Activated CD8-positive, alpha-beta memory T cell treated with anti-CD3 and anti-CD28 coated beads, Interleukin-2, amount 50 U/mL, for 48 hours (primary cell): ENCODE measurements around the gene BACH2.

ENCODE experiments used
- DNase-seq: peaks from one replicate; pipeline ENCODE4 v3.0.0-alpha.2; 2020

Gene BACH2

DNA sequence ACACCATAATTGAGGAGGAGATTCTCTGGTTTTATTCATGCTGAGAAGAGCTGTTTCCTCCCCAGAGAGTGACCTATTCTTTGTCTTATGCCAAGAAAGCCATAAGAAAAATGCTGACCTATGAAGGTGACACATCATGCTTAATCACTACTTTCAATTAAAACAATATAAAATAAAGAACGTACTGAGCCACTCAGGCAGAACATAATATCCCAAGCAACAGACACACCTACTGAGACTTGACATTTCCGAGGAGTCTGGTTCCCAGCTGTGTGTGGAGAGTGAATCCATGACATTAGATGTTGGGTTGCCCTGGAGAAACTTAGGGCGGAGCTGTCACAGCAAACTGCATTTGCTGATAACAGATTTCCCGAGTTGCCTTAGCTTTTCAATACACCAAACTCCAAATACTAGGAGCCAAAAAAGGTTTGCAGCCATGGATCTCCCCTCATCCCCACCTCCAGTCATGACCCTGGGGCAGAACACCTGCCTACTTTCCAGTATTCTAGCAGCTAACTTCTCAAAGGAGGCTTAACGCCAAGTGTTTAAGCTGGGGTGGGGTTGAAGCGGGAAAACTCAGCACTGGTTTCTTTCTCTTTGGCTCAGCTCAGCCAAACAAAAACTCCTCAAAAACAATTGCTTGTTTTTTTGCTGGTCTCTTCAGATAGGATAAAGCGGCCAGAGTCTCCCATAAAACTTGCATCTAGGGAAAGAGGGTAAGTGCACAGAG is 92.2 kb downstream of the BACH2 start:
- no peak for DNase-seq

DNA sequence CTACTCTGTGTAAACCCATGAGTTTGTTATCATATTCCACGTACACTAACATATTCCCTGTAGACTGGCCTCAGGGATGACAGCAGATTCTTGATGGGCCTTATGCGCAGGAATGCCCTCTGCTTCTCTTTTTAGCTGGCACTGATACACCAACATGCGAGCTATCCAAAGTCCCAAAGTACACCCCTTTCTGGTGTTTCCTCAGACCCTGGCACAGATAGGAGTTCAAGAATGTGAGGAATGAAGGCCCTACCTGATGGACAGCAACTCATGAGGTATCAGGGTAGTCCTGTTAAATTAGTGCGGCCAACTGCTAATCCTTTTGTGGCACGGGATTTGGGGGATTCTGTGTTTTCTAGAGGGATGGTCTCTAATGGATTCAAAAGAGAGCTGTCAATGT is 93.0 kb downstream of the BACH2 start:
- DNase-seq: no peak

DNA sequence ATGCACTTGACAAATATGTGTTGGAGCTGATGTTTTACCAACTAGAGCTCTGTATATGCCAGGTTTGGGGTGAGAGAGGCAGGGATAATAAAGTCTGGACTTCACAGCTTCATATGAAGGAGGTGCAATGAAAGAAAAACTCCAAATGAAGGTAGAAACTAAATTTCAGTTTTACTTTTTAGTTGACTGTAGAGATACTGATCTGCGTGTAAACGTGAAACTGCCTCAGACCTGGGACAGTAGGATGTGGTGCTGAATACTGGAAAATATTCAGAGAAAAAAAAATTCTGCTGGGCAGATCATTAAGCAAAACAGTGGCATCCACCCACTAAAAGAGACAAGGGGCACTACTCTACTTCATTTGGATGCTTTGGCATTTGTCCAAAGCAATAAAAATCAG is 94.5 kb downstream of the BACH2 start:
- no peak for DNase-seq

DNA sequence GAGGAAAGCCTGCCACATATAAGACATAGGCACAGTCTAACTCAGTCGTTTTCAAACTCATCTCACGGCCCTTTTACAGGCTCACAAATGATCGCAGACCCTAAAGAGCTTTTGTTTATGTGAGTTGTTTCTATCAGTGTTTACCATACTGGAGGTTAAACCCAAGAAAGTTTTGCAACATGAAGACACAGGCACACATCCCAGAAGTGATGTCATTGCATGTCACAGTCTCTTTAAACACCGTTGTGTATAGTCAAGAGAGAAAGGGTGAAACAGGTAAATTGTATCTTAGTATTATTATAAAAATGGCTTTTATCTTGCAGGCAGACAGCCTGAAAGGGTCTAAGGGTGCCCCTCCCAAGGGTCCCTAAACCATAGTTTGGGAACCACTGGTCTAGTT is 96.7 kb downstream of the BACH2 start:
- DNase-seq: no peak

DNA sequence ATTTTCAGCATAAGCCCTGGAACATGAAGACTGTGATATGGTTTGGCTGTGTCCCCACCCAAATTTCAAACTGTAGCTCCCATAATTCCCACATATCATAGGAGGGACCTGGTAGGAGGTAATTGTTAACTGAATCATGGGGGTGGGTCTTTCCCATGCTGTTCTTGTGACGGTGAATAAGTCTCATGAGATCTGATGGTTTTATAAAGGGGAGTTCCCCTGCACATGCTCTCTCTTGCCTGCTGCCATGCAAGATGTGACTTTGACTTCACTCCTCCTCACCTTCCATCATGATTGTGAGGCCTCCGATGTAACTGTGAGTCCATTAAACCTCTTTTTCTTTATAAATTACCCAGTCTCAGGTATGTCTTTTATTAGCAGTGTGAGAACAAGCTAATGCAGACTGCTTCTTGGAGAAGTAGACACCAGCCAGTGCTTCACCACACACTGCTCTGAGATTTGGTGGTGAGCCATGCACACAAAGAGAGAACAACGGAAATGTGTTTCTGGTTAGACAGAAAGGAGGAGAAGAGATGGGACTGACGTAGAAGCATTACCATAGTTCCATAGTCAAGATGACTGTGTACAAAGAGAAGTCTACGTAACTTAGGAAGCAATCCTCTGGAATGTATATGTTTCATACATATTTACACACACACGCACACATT is 97.8 kb downstream of the BACH2 start:
- DNase-seq: no peak

DNA sequence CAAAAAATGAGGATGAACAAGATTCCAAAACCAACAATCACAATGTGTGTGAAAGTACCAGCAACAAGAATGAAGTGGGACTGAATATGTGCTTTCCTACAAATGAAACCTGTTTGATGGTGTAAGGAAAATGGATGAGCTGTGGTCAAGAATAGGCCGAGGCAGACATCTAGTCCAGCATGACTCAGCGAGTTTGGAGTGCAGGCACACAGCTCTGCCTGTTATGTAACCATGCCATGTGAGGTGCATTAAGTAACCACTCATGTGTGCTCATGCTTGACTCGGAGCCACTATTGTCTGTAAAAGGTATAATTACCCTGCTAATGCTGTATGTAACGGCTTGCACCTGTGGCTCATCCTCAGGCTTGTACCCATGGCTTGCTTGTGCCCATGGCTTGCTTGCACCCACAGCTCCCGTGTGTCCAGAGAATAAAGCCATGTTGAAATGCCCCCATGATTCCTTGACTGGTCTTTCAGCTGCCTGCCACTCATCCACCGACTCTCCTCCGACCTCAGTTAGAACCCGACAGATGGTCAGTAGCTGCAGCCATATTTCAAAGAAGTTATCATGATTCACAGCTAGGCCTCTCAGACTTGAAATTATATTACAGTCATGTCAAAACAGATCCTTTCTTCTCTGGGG is 98.7 kb downstream of the BACH2 start:
- DNase-seq: no peak

DNA sequence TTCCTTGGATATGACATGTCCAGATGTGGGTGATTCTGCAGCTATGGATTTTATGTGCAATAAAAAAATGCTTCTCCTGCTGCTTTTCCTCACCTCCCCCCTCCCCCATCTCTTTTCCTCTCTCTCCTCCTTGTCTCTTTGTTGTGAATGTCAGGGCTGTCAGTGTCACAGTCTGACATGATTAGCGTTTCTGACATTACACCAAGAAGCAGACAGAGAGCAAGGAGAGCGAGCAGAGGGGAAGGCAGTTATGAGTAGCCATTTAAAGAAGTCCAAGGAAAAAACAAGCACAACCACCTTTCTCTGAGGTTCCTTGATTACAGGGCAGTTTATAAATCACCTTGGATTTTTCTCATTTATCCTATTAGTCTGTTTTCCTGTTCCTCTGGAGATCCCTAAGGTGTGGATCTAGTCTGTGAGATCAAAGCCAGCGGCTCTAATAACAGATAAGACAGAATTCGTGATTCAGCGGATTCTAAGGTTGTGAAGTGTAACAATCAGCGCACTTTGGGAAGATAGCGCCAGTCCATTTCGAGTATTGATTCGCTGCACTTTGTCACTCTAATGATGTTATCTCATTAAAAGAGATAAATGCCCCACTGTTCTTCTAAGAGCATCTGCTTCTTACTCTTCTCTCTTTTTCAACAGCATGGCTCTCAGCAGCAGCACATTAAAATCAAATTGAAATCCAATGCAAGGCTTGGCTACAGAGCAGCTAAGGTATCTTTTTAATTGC is 101.4 kb downstream of the BACH2 start:
- DNase-seq: no peak

DNA sequence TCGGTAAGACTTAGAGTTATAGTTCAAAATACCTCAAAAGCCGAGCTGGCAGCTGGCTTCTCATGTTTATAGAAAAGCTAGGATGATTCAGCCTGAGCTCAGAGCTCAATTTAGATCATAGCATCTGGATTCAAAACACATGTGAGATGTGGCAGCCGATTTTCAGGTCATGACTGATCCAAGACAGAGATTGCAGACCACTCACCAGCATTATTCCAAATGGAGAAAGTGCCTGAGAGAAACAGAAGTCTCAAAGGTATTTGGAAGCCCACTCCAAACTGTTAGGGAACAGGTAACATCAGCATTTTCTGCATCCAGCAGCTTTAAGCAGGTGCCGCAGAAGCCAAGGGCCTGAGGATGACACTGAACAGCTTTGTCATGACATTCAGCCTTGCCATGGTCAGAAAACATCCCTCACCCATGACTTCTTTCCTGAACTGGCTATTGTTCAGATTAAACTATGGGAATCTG is 102.2 kb downstream of the BACH2 start:
- no peak for DNase-seq

DNA sequence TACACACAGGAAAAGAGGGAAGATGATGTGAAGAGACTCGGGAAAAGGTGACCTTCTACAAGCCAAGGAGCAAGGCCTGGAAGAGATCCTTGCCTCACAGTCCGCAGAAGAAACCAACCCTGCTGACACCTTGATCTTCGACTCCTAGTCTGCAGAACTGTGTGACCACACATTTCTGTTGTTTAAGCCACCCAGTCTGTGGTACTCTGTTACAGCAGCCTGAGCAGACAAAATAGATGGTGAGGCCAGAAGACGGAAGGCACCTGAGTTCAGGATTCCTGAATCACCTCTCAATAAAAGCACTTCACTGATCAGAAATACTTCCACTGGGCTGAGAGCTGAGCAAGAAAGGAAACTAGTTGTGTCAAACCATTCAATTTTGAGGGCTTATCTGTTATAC is 103.3 kb downstream of the BACH2 start:
- no peak for DNase-seq

DNA sequence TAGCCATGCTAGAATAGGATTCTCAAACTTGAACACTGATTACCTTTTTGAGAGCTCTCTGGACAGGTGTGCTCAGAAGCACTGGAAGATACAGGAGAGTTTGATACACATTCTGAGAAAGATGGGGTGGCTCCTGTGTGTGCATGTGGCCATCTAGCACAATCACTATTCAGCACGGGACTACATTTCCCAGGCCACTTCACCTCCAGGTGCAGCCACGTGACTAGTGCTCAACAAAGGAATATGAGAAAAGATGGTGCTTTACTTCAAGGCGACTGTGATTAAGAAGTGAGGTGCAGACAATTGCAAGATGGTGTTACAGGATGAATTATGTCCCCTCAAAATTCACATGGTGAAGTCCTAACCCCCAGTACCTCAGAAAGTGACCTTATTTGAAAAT is 103.8 kb downstream of the BACH2 start:
- no peak for DNase-seq

DNA sequence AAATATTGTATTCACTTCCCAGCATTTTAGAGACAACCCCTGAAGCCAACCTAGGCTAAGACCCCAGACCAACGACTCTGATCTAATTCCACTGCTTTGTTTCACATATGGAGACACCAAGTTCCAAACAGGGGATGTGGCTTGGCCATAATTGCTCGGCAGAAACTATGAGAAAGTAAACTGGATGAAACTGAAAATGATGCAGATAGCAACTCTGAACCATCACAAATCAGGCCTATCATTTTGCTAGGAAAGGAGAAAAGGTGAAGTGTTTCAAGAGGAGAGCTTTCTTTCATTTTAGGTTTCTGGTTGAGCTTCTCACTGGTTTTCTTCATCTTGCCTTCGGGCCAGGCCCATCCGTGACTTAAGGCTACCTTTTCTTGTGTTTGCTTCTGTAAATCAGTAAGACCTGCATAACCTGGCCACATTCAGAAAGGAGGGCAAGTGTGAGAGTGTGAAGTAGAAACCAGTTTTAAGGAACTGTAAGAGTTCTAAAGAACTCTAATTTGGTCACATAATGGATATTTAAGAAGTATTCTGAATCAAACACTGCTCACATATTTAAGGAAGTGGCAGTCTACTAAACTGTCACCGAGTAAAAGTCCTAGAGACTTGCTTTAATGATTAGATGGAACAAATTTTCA is 105.8 kb downstream of the BACH2 start:
- DNase-seq: no peak

DNA sequence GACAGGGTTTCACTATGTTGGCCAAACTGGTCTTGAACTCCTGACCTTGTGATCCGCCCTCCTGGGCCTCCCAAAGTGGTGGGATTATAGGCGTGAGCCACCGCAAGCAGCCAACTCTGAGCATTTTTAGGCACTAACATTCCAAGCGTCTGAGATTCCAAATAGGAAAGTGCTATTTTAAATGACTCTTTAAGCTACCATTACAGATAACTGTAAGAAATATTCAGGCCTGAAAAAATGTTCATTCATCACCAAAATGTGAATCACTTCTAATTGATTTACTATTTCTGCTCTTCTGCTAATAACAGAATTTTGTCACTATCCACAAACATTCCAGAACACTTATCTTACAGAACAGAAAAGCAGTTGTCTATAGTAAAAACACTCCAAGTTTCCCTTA is 106.5 kb downstream of the BACH2 start:
- DNase-seq: no peak

DNA sequence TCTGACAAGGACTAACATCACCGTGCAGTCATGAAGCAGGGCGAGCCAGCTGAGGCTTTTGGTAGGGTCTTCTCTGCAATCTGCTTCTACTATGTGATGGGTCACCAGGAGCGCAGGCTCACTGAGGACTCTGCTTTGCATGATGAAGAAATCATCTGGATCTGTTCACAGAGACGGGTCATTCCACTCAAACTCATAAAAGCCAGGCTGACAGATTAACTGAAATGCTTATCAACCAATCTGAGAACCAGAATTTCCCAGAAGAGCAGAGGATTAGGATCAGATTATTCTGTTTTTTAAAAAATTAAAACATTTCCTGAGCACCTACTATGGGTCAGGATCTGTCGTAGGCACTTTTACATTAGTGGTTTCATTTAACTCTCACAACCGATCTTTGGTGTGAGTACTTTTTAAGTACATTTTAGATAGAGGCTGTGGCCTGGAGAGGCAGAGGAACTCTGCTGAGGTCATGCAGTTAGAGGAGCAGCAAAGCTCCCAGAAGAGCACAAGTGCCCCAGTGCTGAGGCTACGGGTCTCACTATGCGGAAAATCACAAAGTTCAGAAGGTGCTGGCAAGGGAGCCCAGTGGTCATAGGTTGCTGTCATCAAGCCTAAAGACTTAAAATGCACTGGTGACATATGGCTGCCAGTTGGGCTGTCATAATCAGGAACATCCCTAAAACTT is 109.1 kb downstream of the BACH2 start:
- DNase-seq: no peak

DNA sequence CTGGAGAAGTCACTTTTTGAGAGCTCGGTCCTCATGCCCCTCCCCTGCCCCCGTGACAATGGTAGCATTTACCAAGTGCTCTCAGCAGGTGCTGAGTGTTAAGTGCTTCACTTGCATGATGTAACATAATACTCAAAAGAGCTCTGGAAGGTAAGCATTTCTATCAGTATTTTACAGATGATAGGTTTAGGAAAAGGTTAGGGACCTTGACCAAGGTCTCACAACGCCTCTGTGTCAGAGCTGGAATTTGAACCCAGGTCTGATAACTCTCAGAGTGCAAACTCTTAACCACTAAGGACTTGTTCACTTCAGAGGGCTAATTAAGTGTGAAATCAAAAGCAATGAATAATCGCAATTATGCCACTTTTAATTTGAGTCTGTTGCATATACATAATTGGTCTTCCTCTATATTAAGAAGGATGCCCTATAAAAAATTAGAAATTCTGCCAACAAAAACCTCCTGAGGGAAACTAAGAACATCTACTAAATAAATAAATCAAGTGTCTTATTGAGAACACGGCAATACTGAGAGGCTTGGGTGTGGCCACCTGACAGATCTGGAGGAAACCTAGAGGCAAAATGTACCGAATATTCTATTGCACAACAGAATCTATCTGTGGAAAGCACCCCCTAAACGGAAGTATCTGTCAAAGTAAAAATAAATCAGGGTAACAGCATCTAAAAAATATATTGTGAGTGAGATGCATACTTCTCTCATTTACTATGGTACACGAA is 109.8 kb downstream of the BACH2 start:
- DNase-seq: no peak

DNA sequence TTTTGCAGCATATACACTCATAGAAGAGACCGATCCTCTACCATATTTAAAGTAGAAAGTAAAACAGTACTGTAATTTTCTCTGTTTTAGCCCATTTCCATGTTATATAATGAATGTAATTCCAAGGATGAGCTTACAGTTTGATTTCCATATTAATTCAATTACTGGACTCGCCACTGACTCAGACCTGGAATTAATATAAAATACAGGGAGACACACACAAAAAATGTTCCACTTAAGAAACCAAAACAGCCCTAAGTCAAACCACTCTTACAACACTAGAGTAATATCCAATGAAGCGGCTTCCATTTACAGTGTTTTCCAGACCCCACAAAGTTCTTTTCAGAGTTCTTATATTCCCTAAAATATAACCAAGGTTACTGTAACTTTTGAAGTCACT is 110.6 kb downstream of the BACH2 start:
- no peak for DNase-seq

DNA sequence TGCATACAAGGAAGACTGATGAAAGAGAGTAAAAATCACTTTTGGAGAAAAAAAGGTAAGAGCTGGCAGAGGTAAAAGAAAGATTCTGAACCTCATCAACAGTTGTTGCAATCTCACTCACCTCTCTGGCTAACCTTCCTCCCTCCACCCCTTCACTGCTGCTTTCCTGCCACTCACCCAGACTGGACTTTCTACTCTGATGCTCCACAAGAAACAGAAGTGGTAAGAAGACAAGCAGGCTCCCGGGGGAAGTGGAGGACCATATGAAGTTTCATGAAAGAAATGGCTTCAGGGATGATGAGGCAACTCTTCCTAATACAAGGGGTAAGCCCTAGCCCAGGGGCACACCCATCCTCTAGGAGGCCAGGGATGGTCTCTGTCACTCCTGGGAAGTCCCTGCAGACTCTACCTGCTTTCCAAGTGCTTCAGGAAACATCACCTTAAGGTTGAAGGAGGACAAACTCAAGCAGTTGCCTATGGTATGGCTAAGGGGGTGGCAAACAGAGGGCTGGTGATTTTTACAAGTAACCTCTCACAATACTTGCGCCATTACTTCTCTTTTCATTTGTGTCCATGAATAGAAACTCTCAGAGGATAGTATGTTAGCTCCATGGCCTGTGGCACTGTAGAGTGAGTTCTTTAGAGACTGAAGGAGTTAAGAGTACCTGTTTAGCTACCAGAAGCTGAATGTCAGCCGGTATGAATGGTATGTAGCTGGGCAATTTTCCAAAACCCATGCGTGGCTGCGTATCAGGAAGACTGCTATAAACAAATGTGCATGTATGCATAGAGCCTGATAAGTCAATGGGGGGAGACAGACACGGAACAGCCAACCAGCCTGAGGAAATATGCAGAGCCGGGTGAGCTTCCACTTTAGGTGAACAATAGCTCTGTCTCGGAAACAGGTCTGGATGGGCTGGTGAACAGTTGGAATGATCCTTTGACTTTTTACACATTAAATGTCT is 112.0 kb downstream of the BACH2 start:
- DNase-seq: no peak

DNA sequence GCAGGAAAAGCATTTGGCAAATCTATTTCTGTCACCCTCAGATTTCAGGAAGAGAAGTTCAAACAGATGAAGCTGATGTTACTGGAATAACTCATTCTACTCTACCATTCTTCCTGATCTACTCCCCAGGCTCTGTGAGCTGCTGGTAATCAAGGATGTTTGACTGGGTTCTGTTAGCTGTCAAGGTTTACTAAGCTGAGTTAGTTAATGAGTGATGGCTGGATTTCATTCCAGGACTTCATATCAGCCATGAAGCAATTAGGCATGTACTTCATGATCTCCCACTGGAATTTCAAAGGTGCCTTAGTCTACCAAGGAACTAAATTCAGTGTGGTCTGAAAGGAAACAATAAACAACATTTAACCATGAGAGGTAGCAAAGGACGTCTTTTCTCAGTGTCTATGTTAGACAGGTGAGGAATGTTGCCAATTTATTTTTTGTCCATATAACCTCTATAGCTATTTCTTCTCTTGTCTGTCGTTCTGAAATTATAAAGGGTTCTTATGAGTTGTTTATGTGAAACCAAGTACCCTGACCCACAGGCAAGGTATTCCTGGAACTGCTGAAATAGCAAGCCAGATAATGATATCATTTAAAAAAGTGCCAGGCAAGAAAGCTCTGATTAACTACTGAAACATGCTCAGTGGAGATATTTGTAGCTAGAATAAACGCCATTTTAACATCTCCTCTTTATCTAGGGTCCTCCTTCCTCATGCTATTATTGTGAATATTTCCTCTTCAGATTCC is 112.9 kb downstream of the BACH2 start:
- DNase-seq: no peak

DNA sequence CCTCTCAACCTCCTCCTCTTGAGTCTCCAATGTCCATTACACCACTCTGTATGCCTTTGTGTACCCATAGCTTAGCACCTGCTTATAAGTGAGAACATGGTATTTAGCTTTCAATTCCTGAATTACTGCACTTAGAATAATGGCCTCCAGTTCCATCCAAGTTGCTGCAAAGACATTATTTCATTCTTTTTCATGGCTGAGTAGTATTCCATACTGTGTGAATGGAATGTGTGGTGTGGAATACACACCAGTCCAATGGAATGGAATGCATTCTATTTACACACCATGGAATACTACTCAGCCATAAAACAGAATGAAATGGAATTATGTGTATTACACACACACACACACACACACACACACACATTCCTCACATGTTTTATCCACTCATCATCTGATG is 116.1 kb downstream of the BACH2 start:
- DNase-seq: no peak
